Ascending aorta (tissue), 2 donors: Measurements from ENCODE around the gene CES2. TPM values are rescaled to one million over a fixed set of nuclear protein-coding genes. Genes with fewer than 3 reads are reported as not detected.
"Not testable (repeated sequence)": the region's sequence is repeated elsewhere in the genome, so short reads cannot be mapped to it uniquely, and the experiment has no call there.

Experiments
- DNase-seq, 2 donors: peaks; one replicate each; pipeline ENCODE4 v3.0.0-alpha.2; 2019; ENCODE audit warnings: low spot score in 2 of 2
- H3K27ac ChIP-seq, 2 donors: fragments of 200-600 bp; sonication (generic); one replicate each; pipeline ENCODE4 v1.5.1; 2016 to 2017; ENCODE audit warnings: mild to moderate bottlenecking in 1 of 2
- H3K27me3 ChIP-seq: fragments of 200-600 bp; sonication (generic); one replicate; pipeline ENCODE4 v1.5.1; 2017
- H3K36me3 ChIP-seq, 2 donors: fragments of 200-600 bp; sonication (generic); one replicate each; pipeline ENCODE4 v1.5.1; 2016
- H3K4me1 ChIP-seq, 2 donors: fragments of 200-600 bp; sonication (generic); one replicate each; pipeline ENCODE4 v1.5.1; 2016 to 2017; ENCODE audit warnings: mild to moderate bottlenecking in 1 of 2
- H3K4me3 ChIP-seq, 2 donors: fragments of 200-600 bp; sonication (generic); one replicate each; pipeline ENCODE4 v1.5.1; 2016 to 2017; ENCODE audit warnings: mild to moderate bottlenecking in 1 of 2
- H3K9me3 ChIP-seq, 2 donors: fragments of 200-600 bp; sonication (generic); one replicate each; pipeline ENCODE4 v1.5.1; 2016
- intact Hi-C: fragments of 100-400 bp; cut with DNase I; formaldehyde crosslinking; loops from one replicate; pipeline ENCODE4 v1.15.1; 2023
- total RNA-seq: library from RNA; depleted of rRNA; stranded (reverse); fragments of >200 nt; gene quantifications from one replicate; pipeline ENCODE4 v1.1.0, GENCODE V29; 2016
- TF ChIP-seq, protein P1 (sequence below), 3 experiments: fragments of 200-600 bp in 2 of 3; fragments of 450-650 bp in 1 of 3; sonication (generic) in 2 of 3; IDR thresholded peaks; one replicate each; pipeline ENCODE4 v1.5.1; 2016 to 2019; ENCODE audit warnings: antibody characterized with exemption in 3 of 3, mild to moderate bottlenecking in 1 of 3, moderate library complexity in 1 of 3

The CES2 gene
- total RNA-seq, 1 donor from 2014 or later = 40.0 TPM

- TF ChIP-seq, protein P1, sequence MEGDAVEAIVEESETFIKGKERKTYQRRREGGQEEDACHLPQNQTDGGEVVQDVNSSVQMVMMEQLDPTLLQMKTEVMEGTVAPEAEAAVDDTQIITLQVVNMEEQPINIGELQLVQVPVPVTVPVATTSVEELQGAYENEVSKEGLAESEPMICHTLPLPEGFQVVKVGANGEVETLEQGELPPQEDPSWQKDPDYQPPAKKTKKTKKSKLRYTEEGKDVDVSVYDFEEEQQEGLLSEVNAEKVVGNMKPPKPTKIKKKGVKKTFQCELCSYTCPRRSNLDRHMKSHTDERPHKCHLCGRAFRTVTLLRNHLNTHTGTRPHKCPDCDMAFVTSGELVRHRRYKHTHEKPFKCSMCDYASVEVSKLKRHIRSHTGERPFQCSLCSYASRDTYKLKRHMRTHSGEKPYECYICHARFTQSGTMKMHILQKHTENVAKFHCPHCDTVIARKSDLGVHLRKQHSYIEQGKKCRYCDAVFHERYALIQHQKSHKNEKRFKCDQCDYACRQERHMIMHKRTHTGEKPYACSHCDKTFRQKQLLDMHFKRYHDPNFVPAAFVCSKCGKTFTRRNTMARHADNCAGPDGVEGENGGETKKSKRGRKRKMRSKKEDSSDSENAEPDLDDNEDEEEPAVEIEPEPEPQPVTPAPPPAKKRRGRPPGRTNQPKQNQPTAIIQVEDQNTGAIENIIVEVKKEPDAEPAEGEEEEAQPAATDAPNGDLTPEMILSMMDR (IDR thresholded peaks at IDR 0.05) = no peak
- peak within 1 kb of the TSS; percentile 87 to 94 for H3K4me3 ChIP-seq
- peak; percentile 60 to 95 for DNase-seq
- H3K27me3 ChIP-seq = no peaks in the 10 kb centered on the region
- H3K27ac ChIP-seq = peak within 1 kb of the TSS; percentile 90 to 95
- H3K9me3 ChIP-seq = no peaks in the 10 kb centered on the region
- H3K36me3 ChIP-seq = peaks cover 3 to 17% of the 10 kb centered on the region in 2 donors
- peaks cover 17 to 24% of the 10 kb centered on the region in 2 donors for H3K4me1 ChIP-seq
- intact Hi-C loops = loop anchor here (1.0 kb wide), 1 partner anchor 9 kb away; the partner anchor contains the start of gene RRAD
These were observed 1.0 kb upstream of the CES2 start, which contains the start of gene CIAO2B for GRCh38 chr16:66934138-66934838. Gene CIAO2B (minus strand): TSS chr16:66934402. CDS start chr16:66934364, 38 bp downstream.

DNA sequence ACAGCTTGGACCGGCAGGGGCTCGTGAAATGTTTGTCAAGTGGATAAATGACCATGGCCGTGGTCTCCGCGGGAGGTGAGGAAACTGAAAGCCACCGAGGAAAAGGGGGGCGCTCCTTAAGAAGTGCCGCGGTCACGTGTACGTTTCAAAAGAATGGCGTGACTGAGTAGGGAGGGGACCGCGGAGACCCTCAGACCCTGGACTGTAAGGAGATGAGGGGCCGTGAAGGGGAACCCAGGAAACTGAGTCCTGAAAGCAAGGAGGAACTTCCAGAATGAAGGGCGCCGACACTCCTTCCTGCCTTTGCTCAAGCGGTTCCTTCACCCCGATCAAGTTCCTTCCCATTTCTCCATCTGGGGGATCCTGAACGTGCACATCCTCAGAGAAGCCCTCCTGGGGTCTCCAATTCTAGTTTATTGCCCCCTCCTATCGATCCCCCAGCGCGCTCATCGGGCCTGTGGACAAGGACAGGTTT lies 440 bp upstream of the CES2 start:
- H3K36me3 ChIP-seq = peaks cover 7 to 23% of the 10 kb centered on the region in 2 donors
- not testable (repeated sequence) for H3K9me3 ChIP-seq, DNase-seq, H3K27me3 ChIP-seq
- intact Hi-C loops = loop anchor here (1.0 kb wide), 1 partner anchor 10 kb away; the partner anchor contains the start of gene RRAD
- peak overlapping the region; percentile 87 to 94 for H3K4me3 ChIP-seq
- peaks cover 17 to 24% of the 10 kb centered on the region in 2 donors for H3K4me1 ChIP-seq
- H3K27ac ChIP-seq = peak overlapping the region; percentile 90 to 95

DNA sequence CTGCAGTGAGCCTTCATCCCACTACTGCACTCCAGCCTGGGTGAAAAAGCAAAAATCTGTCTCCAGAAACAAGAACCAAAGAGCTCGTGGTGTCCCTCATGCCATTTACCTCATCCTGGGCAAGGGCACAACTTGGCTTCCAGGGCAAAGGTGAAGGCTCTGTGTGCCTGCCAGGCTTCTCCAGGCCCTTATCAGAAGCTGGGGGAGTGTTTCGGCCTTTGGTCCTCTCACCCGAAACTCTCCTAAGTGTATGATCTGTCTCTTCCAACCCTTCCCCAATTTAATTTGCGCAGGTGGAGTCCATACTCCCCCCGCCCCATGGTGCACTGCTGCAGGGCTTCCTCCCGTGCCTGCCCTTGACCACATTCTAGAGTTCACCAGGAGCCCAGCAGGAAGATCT lies 1.1 kb downstream of the CES2 start:
- no peak for DNase-seq
- H3K36me3 ChIP-seq = peaks cover 23 to 35% of the 10 kb centered on the region in 2 donors
- no peaks in the 10 kb centered on the region for H3K9me3 ChIP-seq
- peaks cover 17 to 24% of the 10 kb centered on the region in 2 donors for H3K4me1 ChIP-seq
- peak overlapping the region in 1 of 2 donors; percentile 94 for H3K4me3 ChIP-seq
- no peaks in the 10 kb centered on the region for H3K27me3 ChIP-seq
- no peak overlapping the region for H3K27ac ChIP-seq
- TF ChIP-seq, protein P1 (IDR thresholded peaks at IDR 0.05) = no peak
- intact Hi-C loops = no loop called here

GRCh38 chr16:66936889-66937554 lies 1.7 kb downstream of the CES2 start:
- Histone ChIP-seq H3K4me1 (peaks cover 17 to 24% of the 10 kb centered on the region in 2 donors), H3K27me3 (no peaks in the 10 kb centered on the region), H3K36me3 (peaks cover 28 to 39% of the 10 kb centered on the region in 2 donors), H3K9me3 (no peaks in the 10 kb centered on the region), H3K27ac (no peak overlapping the region), H3K4me3 (no peak overlapping the region)
- TF ChIP-seq, protein P1 (IDR thresholded peaks at IDR 0.05) = no peak
- no peak for DNase-seq
- intact Hi-C loops = no loop called here

GRCh38 chr16:66937725-66938337 lies 2.5 kb downstream of the CES2 start:
- H3K4me1 ChIP-seq = peaks cover 16 to 21% of the 10 kb centered on the region in 2 donors
- TF ChIP-seq, protein P1 (IDR thresholded peaks at IDR 0.05) = no peak
- intact Hi-C loops = no loop called here
- no peak for DNase-seq
- H3K9me3 ChIP-seq = no peaks in the 10 kb centered on the region
- H3K4me3 ChIP-seq = no peak overlapping the region
- H3K36me3 ChIP-seq = peaks cover 36 to 48% of the 10 kb centered on the region in 2 donors
- no peaks in the 10 kb centered on the region for H3K27me3 ChIP-seq
- H3K27ac ChIP-seq = no peak overlapping the region
